HPDE6-E6E7 (cell line): Measurements from ENCODE around the gene NBPF20.
"Not testable (repeated sequence)": the region's sequence is repeated elsewhere in the genome, so short reads cannot be mapped to it uniquely, and the experiment has no call there.

Experiments
- DNase-seq: peaks from one replicate; pipeline ENCODE4 v3.0.0; 2011; ENCODE audit warnings: missing footprints; ENCODE audit errors: extremely low spot score

Gene NBPF20

GRCh38 chr1:145430830-145431229, 5.4 kb upstream of the NBPF20 start:
- not testable (repeated sequence) for DNase-seq

- DNase-seq, result not testable (repeated sequence)
These were observed 3.9 kb upstream of the NBPF20 start for GRCh38 chr1:145429329-145429728.

GRCh38 chr1:145424612-145425435, 579 bp downstream of the NBPF20 start:
- DNase-seq, result peak; percentile 8

- not testable (repeated sequence) for DNase-seq
These were observed 10.3 kb downstream of the NBPF20 start for GRCh38 chr1:145415149-145415548.

- DNase-seq, result not testable (repeated sequence)
These were observed 18.1 kb downstream of the NBPF20 start for GRCh38 chr1:145407266-145407665.

GRCh38 chr1:145404949-145405348, 20.5 kb downstream of the NBPF20 start:
- DNase-seq, result not testable (repeated sequence)

GRCh38 chr1:145400701-145401100, 24.7 kb downstream of the NBPF20 start:
- not testable (repeated sequence) for DNase-seq
